NB4 (cell line): Measurements from ENCODE around the gene INPP5A.

Experiments used
- DNase-seq: peaks from one replicate; pipeline ENCODE4 v3.0.0; 2010; ENCODE audit warnings: low read depth
- H3K4me3 ChIP-seq: one replicate; pipeline ENCODE4 v1.5.1; 2011; ENCODE audit warnings: mild to moderate bottlenecking, low read depth, low read length, moderate library complexity
- MYC ChIP-seq: IDR thresholded peaks from 2 replicates; pipeline ENCODE4 v1.6.1; 2011; ENCODE audit warnings: low read depth, low read length
- POLR2A ChIP-seq: IDR thresholded peaks from 2 replicates; pipeline ENCODE4 v1.6.1; 2011; ENCODE audit warnings: mild to moderate bottlenecking; ENCODE audit not compliant: insufficient read length; ENCODE audit errors: extremely low read depth
- TF ChIP-seq, protein P1 (sequence below): IDR thresholded peaks from one replicate; pipeline ENCODE4 v1.5.1; 2012; ENCODE audit warnings: low read depth, low read length
- TF ChIP-seq, protein P2 (sequence below): IDR thresholded peaks from 2 replicates; pipeline ENCODE4 v1.6.1; 2011; ENCODE audit warnings: low read depth, low read length

INPP5A gene

DNA sequence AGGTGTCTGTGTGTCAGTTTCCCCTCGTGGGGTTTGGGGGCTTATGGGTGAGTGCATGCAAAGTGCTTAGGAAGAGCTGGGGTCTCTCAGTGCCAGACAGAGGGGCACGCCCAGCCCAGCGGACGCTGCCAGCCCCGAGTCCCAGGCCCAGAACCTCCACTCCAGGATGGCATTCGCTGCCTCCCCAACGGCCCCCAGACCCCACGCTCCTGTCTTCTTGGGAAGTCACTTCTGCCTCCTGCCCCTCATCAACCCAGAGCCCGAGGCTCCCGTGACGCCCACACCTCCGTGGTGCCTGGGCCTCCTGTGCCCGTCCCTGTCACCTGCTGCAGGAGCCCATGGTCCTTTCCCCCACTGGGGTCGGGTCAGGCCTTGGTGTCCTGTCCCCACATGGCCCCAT is 213.3 kb downstream of the INPP5A start:
- H3K4me3 ChIP-seq = no peak overlapping the region
- DNase-seq = no peak
- TF ChIP-seq, protein P1, sequence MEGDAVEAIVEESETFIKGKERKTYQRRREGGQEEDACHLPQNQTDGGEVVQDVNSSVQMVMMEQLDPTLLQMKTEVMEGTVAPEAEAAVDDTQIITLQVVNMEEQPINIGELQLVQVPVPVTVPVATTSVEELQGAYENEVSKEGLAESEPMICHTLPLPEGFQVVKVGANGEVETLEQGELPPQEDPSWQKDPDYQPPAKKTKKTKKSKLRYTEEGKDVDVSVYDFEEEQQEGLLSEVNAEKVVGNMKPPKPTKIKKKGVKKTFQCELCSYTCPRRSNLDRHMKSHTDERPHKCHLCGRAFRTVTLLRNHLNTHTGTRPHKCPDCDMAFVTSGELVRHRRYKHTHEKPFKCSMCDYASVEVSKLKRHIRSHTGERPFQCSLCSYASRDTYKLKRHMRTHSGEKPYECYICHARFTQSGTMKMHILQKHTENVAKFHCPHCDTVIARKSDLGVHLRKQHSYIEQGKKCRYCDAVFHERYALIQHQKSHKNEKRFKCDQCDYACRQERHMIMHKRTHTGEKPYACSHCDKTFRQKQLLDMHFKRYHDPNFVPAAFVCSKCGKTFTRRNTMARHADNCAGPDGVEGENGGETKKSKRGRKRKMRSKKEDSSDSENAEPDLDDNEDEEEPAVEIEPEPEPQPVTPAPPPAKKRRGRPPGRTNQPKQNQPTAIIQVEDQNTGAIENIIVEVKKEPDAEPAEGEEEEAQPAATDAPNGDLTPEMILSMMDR = no peak
- TF ChIP-seq POLR2A = no peak
- TF ChIP-seq, protein P2, sequence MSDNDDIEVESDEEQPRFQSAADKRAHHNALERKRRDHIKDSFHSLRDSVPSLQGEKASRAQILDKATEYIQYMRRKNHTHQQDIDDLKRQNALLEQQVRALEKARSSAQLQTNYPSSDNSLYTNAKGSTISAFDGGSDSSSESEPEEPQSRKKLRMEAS = no peak
- no peak for TF ChIP-seq MYC

DNA sequence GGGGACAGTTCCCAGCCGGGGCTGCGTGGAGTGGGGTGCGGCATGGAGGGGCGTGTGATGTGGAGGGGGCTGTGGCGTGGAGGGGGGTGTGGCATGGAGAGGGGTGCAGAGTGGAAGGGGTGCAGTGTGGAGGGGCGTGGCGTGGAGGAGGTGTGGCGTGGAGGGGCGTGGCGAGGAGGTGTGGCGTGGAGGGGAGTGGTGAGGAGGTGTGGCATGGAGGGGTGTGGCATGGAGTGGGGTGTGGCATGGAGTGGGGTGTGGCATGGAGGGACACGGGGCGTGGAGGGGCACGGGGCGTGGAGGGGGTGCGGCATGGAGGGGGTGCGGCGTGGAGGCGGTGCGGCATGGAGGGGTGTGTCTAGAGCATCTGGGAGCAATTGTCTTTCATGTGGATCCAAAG is 214.8 kb downstream of the INPP5A start:
- DNase-seq = no peak
- H3K4me3 ChIP-seq = no peak overlapping the region
- no peak for TF ChIP-seq MYC

DNA sequence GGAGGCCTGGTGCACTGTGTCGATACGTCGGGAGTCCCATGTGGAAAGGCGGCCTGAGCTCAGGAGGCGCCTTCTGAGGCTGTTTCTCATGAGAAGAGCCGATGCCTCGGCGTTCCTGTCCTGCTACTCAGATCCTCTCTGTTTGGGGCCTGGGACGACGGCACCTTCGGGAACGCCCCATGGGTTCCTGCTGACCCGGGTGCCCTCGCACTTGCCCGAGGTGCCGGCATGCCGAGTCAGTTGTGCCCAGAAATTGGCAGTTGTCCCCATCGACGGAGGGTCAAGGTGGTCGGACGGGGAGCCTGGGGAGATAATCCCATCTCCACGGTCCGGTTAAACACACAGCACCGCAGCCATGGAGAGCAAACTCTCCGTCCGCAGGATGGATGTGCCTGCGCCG is 215.4 kb downstream of the INPP5A start:
- no peak for DNase-seq
- no peak overlapping the region for H3K4me3 ChIP-seq
- TF ChIP-seq, protein P2 = no peak
- TF ChIP-seq POLR2A (no peak), MYC (no peak)
- TF ChIP-seq, protein P1 = no peak

DNA sequence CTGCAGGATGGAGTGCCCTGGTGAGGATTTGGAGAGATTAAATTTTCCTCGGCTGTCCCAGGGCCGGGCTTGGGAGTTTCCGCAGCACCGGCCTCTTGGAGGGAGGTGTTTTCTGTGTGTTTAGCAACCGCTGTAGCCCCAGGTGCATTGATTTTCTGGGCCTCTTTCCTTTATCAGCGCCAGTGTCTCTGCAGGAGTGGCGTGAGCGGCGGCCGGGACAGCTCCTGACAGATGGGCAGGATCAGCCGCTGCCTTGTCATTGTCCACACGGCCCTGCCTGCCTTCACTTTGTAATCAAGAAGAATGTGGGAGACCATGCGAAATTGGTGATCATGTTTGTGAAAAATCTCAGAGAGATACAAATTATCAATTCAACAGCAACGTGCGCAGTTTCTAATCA is 216.0 kb downstream of the INPP5A start:
- TF ChIP-seq, protein P1 = no peak
- TF ChIP-seq MYC (no peak), POLR2A (no peak)
- TF ChIP-seq, protein P2 = no peak
- no peak overlapping the region for H3K4me3 ChIP-seq
- no peak for DNase-seq

DNA sequence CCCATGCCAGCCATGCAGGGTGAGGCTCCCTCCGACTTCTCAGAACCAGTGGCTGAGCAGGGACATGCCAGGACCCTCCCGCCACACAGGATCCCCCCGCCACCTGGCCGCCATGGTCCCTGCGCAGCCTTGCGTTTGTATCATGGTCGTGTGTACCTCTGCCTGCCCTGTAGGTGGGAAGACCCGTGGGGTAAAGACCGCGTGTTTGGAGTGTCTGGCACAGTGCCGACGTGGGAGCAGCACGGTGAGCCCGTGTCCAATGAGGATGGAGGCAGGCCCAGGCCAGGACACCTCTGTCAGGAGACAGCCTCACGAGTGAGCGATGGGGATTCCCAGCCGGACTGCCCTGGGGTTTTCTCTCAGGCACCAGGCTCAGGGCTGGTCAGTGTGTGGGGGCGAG is 216.5 kb downstream of the INPP5A start:
- TF ChIP-seq, protein P1 = no peak
- no peak for DNase-seq
- H3K4me3 ChIP-seq = no peak overlapping the region

DNA sequence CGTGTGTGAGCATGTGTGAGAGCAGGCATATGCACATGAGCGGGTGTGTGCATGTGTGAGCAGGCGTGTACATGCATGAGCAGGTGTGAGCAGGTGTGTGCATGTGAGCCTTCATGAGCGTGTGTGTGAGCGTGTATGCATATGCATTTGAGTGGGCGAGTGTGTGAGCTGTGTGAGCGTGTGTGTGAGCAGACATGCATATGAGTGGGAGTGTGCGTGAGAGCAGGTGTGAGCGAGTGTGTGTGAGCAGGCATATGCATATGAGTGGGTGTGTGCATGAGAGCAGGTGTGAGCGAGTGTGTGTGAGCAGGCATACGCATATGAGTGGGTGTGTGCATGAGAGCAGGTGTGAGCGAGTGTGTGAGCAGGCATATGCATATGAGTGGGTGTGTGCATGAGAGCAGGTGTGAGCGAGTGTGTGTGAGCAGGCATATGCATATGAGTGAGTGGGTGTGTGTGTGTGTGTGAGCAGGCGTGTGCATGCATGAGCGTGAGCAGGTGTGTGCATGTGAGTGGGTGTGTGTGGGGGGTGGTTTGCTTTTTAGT is 217.7 kb downstream of the INPP5A start:
- TF ChIP-seq POLR2A (no peak), MYC (no peak)
- TF ChIP-seq, protein P1 = no peak
- TF ChIP-seq, protein P2 = no peak
- no peak for DNase-seq
- no peak overlapping the region for H3K4me3 ChIP-seq
